Skin of body (tissue), 2 donors: ENCODE results near the gene MAPT. TPM values are rescaled to one million over a fixed set of nuclear protein-coding genes. Genes with fewer than 3 reads are reported as not detected.
"Not testable (repeated sequence)": the region's sequence is repeated elsewhere in the genome, so short reads cannot be mapped to it uniquely, and the experiment has no call there.

Experiments
- DNase-seq: peaks from one replicate; lab custom pipeline; 2025; lab: John Stamatoyannopoulos, UW
- total RNA-seq: library from RNA; depleted of rRNA; stranded (reverse); fragments of >200 nt; gene quantifications from one replicate; pipeline ENCODE4 v1.2.3, GENCODE V29; 2014

The MAPT gene
- total RNA-seq, 1 donor from 2014 or later: 4.8 TPM

DNA sequence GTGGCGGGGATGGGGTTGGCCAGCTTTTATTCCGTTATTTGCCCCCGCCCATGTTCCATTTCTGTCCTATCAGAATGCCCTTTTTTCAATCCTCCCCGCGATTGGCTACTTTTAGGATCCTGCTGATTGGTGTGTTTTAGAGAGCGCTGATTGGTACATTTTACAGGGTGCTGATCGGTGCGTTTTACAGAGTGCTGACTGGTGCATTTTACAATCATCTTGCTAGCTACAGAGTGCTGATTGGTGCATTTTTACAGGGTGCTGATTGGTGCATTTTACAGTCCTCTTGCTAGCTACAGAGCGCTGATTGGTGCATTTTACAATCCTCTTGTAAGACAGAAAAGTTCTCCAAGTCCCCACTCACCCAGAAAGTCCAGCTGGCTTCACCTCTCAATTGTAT lies 32.2 kb upstream of the MAPT start:
- DNase-seq: not testable (repeated sequence)

DNA sequence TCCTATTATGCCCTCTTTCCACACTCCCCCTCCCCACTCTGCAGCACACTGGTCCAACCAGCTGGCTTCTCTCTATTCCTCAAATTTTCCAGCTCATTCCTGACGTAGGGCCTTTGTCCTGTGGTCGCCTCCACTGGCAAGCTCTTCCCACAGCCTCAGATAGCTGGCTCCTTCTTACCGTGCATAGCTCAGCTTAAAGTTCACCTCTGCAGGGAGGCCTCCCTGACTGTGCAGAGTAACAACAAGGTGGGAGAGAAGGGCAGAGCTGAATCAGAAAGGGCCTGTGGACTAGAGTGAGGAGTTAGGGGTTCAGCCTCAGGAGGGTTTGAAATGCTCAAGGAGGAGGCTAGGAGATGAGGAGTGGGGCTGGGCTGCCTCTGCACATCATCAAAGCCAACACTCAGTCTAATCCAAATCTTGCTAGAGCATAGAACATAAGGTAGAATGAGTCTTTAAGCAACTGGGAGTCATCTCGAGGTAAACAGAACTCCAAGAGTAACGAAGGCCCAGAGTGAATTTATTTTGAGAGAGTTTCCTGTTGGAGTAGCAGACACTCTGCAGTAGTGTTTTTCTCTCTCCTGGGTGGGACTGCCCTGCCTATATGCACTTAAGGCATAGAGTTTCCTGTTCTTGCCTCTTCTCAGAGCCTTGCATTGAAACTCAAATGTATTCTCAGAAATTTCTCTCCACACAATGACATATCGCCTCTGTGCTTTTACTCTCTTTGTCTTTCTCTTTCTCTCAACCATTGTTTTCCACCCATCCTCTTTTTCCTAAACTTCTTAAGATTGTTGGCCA lies 30.3 kb upstream of the MAPT start:
- DNase-seq: no peak

DNA sequence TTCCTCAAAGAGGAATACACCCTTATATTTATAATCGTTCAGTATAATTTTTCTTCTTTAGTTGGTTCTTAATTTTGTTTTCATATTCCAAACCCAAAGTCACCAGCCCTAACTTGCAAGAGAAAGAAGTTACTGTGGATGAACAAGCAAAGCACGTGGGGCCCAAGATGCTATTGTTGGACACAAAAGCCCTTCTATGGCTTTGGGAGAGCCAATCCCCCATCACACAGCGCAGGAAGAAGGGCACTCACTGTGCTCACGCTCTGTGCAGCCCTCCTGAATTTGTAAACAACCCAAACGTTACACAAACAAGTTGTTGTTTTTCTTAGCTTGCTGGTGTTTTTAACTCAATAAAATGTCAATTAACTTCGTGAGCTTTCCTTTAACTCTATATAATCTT lies 27.2 kb upstream of the MAPT start:
- DNase-seq: no peak

DNA sequence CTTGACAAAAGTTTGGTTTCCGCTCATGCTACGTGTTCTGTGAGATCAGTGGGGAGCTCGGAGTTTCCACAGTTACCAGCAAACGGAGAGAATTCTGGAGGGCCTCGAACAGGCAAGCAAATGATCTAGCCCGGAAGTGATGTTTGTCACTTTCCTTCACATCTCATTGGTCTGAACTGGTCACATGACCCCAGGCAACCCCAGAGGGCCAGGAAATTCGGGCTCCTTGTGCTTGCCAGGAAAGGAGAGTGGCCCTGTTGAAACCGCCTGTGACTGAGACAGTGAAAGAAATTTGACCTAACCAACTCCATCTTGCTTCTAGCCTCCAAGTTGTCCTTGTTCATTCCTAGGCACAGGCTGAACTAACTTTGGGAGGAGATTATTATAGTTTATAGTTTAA lies 26.7 kb upstream of the MAPT start:
- DNase-seq: no peak

DNA sequence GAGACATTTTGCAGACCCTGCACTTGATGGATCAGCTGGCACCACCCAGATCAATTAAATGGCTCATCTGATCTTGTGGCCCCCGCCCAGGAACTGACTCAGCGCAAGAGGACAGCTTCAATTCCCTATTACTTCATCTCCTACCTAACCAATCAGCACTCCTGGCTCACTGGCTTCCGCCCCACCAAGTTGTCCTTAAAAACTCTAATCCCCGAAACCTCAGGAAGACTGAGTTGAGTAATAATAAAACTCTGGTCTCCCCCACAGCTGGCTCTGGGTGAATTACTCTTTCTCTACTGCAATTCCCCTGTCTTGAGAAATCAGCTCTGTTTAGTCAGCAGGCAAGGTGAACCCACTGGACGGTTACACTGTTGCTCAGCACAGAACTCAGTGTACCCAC lies 26.1 kb upstream of the MAPT start:
- DNase-seq: no peak

DNA sequence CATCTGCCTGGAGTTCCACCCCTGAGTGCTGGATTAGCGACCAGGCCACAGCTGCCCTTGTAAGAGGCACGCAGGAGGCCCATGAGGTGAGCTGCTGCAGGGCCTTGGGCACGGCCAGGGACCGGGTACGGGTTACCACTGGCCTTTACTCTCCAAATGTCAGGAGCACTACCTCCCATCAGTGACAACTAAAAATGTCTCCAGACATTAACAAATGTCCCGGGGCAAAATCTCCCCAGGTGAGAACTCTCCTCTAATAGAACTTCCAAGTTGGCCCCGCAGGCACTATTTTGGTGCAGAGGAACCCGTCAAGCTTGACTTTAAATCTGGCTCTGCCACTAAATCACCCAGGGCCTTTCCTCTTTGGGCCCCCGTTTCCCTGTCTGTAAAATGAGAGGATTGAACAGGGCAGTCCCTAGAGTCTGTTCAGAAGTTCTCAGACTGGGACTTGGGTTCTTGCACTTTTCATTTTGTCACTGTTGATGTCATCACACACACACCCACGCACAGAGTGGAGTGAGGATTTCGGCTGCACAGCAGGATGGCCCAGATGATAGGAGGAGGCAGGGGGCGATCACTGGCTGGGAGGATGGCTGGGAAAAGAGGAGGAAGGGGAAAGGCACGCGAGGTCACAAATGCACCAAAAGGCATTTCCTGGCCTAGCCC lies 24.5 kb upstream of the MAPT start:
- no peak for DNase-seq

DNA sequence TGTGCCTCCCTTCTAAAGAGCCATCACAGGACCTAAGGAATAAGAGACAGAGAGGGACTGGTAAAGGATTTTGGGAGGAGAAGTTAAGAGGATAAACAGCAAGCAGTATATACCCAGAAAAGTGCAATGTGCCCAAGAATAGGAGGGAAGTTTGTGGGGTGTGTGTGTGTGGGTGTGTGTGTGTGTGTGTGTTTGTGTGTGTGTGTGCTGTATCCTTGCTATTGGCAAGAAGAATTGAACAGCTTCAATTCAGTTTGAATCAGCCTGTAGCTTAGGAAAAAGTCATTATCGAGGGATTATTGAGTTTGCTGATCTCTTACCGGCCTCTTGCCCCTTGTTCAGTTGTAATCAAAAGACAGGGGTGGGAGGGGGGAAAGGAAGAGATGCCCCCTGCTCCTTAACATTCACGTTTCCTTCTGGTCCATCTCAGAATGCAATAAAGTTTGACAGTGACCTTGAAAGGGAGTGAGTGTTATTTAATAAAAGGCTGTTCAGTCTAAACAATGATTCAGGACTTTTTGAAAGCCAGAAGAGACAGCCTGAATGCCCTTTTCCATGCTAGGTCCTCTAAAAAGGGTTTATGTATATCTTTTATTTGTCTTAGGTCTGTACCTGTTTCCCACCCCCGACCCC lies 23.9 kb upstream of the MAPT start:
- DNase-seq: no peak

DNA sequence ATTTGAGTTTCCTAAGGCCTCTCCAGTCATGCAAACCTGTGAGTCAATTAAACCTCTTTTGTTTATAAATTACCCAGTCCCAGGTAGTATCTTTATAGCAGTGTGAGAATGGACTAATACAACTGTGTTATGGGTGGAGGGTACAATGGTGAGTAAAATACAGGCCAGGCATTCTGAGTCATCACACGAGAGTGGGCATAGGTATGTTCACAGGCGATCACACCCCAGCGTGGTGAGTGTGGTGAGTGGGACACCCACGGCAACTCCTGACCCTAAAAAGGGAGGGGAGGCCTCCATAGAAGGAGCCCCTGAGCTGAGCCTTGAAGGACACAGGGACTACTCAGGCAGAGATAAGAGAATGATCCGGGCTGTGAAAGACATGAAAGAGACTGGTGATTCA lies 22.6 kb upstream of the MAPT start:
- no peak for DNase-seq

DNA sequence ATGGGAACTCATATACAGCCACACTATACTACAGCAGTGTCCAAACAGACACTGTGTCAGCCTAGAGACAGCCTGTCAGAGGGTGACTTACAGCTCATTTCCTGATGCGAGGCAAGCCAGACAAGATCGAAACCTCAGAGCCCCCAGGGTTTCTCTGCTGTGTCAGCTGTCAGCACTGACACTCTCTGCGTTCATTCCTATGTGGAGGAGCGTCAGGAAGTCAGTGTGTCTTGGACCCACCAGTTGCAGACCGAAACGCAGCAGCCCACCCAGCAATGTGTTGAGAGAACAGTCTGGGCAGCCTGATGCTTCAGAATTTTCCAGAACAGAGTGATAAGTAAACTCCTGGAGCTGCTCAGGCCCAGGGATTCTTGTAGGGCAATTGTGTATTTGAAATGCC lies 20.6 kb upstream of the MAPT start:
- DNase-seq: no peak

DNA sequence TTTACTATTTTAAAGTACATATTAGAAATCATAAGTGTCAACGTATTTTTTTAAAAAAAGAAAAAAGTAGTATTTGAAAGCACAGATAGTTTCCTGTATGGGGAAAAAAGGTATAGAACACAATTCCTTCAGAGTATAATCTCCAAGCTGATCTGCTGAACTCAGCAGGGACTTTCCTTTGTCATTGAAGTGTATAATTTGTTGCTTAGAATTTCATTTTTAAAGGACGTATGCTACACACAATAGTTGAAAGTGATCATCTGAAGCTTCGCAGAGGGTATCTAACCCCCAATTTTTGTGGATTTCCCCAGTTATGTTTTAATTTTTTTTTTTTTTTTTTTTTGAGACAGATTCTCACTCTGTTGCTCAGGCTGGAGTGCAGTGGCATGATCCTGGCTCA lies 20.2 kb upstream of the MAPT start:
- DNase-seq: no peak

DNA sequence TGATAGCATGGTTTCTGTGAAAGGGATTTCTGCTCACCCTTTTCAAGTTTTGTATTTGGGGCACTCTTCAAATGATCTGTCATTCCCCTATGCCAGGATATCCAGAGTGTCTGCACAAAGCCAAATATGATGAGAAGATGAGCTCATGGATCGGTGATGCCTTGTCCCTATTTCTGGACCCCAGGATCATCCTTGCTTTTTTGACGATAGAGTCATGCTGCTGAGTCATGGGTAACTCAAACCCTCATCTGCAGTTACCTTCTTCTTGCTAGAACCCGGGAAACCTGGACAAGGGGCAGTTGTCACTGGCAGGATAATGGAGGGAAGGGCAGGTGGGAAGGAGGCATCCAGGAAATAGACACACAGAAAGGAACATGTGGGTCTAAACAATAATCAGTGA lies 17.8 kb upstream of the MAPT start:
- no peak for DNase-seq

DNA sequence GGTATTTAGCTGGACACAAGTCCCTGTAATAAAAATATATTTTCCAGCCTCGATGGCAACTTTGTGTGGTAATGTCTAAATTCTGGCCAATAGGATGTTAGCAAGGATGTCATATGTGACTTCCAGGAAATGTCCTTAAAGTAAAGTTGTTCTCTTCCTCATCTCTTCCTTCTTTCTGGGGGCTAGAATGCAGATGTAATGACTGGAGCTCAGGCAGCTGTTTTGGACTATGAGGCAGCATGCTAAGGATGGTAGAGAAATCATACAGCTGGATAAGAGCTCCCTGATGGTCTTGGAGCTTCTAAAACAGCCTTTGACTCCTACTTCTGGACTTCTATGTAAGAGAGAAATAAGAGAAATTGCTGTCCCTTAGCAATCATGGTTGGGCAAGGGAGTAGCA lies 16.9 kb upstream of the MAPT start:
- DNase-seq: no peak

DNA sequence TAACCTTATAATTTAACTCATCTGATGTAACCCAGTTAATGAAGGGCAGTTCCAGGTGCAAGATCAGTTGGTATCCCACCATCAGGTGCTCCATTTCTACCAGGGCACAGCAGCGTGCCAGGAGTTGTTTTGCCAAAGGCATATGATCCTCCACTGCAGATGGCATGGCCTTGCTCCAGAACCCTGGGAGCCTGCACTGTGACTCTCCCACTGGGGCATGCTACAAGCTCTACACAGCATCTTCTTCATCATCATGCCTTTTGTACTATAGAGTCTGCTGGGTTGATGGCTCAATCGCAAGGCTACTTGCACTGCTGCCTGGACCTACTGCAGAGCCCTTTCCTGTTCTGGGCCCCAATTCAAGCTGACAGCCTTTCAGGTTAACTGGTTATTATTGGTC lies 11.3 kb upstream of the MAPT start:
- DNase-seq: no peak

DNA sequence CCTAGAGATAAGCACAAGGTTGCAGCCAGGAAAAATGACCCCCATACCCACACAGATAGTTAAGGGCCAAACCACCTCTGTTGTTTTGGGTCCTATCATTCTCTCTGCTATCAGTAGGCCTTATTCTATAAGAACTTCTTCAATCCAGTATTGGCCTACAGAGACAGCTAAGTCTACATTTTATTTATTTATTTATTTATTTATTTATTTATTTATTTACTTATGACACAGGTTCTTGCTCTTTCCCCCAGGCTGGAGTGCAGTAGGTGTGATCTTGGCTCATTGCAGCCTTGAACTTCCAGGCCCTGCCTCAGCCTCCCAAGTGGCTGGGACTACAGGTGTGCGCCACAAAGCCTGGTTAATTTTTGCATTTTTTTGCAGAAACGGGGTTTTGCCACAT lies 7.5 kb upstream of the MAPT start:
- DNase-seq: no peak

DNA sequence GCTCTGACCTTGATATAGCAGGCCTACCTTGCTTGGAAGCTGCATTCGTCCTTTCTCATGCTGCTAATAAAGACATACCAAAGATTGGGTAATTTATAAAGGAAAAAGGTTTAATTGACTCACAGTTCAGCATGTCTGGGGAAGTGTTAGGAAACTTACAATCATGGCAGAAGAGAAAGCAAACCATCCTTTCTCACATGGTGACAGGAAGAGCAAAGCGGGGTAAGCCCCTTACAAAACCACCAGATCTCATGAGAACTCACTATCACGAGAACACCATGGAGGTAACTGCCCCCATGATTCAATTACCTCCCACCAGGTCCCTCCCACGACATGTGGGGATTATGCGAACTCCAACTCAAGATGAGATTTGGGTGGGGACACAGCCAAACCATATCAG lies 6.0 kb upstream of the MAPT start:
- DNase-seq: no peak

DNA sequence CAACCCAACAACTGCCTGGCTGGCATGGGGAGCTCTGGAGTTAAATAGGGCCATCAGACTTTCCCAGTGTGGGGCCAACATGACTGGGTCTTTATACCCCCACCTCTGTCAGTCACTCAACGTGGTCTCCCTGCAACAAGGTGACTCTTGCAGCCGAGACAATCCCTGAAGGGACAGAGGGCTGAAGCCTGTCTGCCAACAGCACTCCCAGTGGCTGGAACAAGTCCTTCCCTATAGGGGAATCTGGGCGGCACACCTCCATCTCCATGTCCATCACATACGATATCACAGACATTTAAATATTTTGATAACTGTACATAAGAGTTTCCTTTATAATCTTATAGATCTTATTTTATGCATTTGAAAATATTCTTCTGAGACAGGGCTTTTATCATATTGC lies 4.8 kb upstream of the MAPT start:
- no peak for DNase-seq

DNA sequence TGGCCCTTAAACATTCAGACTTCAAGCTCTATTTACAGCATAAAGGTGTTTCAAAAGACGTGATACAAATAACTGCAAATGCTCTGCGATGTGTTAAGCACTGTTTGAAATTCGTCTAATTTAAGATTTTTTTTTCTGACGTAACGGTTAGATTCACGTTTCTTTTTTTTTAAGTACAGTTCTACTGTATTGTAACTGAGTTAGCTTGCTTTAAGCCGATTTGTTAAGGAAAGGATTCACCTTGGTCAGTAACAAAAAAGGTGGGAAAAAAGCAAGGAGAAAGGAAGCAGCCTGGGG lies 681 bp upstream of the MAPT start:
- no peak for DNase-seq

DNA sequence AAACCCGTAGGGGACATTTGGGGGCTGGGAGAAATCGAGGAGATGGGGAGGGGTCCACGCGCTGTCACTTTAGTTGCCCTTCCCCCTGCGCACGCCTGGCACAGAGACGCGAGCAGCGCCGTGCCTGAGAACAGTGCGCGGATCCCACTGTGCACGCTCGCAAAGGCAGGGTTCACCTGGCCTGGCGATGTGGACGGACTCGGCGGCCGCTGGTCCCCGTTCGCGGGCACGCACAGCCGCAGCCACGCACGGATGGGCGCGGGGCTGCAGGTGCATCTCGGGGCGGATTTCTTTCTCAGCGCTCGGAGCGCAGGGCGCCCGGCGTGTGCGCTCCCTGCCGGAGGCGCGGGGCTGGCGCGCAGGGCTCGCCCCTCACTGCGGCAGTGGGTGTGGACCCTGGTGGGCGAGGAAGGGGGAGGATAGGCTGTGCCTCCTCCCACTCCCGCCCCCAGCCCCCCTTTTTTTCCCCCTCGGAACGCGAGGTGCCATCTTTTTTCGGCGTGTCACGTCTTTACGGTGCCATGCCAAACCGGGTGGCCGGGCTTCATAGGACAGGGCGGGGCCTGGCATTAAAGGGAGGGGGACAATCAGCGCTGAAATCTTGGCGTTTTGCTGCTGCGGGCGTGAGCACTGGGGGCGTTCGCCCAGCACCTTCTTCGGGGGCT lies 1.1 kb downstream of the MAPT start:
- DNase-seq: no peak

DNA sequence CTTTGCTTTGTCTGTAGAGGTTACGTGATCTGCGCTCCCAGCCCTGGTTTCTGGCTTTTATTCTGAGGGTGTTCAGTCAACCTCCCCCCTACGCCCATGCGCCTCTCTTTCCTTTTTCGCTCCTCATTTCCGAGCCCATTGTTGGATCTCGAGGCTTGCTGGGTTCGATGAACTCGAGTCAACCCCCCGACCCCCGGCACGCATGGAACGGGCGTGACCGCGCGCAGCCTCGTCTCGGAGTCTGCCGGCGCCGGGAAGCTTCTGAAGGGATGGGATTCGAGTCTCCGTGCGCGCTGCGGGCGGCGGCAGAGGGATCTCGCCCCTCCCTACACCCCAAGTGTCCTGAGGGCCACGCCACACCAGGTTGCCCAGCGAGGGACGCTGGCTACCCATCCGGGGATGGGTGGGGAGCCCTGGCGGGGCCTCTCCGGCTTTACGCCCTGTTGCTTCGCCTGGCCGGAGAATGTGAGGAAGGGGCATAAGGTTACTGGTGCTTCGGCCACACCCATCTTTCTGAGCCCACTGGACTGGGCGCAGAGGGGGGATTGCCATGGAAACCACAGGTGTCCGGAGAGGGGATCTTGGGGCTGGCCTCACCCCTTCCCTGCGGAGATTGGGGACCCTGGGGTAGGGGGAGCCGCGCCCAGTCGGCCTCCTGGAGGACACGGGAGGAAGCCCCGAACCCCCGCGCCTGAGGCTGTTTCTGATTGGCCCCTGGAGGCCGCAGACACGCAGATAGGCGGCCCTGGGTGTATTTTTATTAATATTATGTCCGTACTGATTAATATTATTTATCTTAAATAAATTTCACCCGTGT lies 1.8 kb downstream of the MAPT start:
- no peak for DNase-seq

DNA sequence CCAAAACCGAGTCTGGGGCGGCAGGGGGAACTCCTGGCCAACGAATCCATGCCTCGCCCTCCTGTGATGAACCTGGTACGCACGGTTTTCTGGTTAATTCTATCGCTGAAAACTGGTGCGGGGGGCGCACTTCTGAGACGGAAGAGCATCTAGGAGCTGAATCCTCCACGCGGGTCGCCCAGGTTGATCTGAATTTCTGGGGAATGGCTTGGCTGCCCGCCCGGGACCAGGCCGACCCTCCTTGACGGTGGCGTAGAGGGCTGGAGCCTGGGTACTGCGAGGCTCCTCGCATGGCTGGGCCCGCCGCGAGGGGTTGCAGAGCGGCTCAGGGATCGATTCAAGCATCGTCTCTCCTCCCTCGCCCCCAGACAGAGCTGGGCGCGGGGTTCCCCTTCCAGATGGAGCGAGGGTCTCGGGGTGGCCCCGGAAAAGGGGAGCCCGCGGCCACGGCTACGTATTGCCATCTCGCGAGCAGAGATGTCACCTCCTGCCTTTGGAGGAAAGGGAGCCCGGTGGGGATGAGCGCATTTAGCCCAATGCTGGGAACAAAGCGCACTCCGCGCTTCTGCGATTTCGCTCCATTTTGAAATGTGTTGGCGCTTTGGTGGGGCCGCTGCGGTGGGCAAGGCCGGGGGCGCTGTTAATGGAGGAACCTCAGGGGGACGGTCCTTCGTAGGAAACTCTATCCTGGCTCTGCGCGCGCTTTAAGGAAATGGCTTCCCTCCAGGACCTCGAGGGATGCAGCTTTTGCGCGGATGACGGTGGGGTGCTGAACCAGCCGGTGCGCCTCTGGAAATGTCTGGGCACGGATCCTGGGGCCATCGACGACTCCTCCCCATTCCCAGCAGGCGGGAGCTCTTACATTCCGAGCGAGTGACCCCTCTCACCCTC lies 2.7 kb downstream of the MAPT start:
- DNase-seq: no peak

DNA sequence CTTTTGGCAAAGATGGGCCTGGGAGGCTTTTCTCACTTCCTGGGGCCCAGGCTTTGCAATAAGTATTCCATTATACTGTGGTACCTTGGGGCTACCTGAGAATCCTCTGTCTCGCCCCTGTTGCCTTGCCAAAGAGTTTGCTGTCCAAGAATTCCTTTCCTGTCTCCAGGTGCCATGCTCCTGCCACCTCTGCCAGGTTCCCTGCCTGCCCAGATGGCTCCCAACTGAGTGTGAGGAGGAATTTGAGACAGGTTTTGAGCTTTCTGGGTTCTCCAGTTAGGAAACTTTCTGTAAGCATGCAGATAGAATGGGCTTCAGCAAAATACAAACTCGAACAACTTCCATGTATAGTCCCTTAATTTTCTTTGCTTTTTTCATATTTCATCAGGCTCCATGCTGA lies 5.8 kb downstream of the MAPT start:
- DNase-seq: no peak
